ENCODE data around the gene BCAS1. TPM values are rescaled to one million over a fixed set of nuclear protein-coding genes. Genes with fewer than 3 reads are reported as not detected.

BCAS1 gene
- total RNA-seq, 4 donors from 2014 or later, result 0.29 to 0.83 TPM; not detected in 2

- Histone ChIP-seq H3K27me3 (no peaks in the 10 kb centered on the region), H3K4me1 (no peaks in the 10 kb centered on the region), H3K9me3 (no peaks in the 10 kb centered on the region), H3K36me3 (no peaks in the 10 kb centered on the region), H3K27ac (no peak overlapping the region), H3K4me3 (no peak overlapping the region)
- no peak for DNase-seq
- TF ChIP-seq CTCF (IDR thresholded peaks at IDR 0.05) (no peak), POLR2A (IDR thresholded peaks at IDR 0.05) (no peak)
- intact Hi-C loops (cut with DNase I; ENCODE audit: low total_unique reads), result no loop called here
These were observed 33.6 kb upstream of the BCAS1 start for GRCh38 chr20:54103762-54104600.

GRCh38 chr20:54103067-54103761 is 32.8 kb upstream of the BCAS1 start:
- no peaks in the 10 kb centered on the region for H3K27me3 ChIP-seq
- intact Hi-C loops (cut with DNase I; ENCODE audit: low total_unique reads), result no loop called here
- H3K9me3 ChIP-seq, result no peaks in the 10 kb centered on the region
- no peak overlapping the region for H3K27ac ChIP-seq
- DNase-seq, result peak; percentile 53 to 61
- TF ChIP-seq CTCF (IDR thresholded peaks at IDR 0.05) (peak; percentile 36 to 69 (median 49)), POLR2A (IDR thresholded peaks at IDR 0.05) (no peak)
- no peaks in the 10 kb centered on the region for H3K36me3 ChIP-seq
- H3K4me1 ChIP-seq, result no peaks in the 10 kb centered on the region
- H3K4me3 ChIP-seq, result no peak overlapping the region

GRCh38 chr20:54102543-54102942 is 32.1 kb upstream of the BCAS1 start:
- H3K4me1 ChIP-seq, result no peaks in the 10 kb centered on the region
- no peaks in the 10 kb centered on the region for H3K9me3 ChIP-seq
- no peak overlapping the region for H3K27ac ChIP-seq
- no peak overlapping the region for H3K4me3 ChIP-seq
- intact Hi-C loops (cut with DNase I; ENCODE audit: low total_unique reads), result no loop called here
- DNase-seq, result no peak
- no peaks in the 10 kb centered on the region for H3K36me3 ChIP-seq
- no peaks in the 10 kb centered on the region for H3K27me3 ChIP-seq
- TF ChIP-seq POLR2A (IDR thresholded peaks at IDR 0.05) (no peak), CTCF (IDR thresholded peaks at IDR 0.05) (no peak)

DNA sequence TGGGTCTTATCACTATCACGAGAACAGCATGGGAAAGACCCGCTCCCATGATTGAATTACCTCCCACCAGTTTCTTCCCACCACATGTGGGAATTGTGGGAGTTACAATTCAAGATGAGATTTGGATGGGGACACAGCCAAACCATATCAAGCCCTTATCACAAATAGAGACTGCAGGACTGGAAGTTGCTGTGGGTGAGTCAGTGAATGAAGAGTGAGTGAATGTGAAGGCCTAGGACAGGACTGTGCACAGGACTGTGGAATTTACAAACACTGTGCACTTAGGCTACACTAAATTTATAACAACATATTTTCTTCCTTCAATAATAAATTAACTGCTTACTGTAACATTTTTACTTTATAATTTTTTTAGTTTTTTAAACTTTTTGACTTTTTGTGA is 30.2 kb upstream of the BCAS1 start:
- no peak for DNase-seq
- Histone ChIP-seq H3K36me3 (no peaks in the 10 kb centered on the region), H3K9me3 (no peaks in the 10 kb centered on the region), H3K27ac (no peak overlapping the region), H3K4me3 (no peak overlapping the region), H3K27me3 (no peaks in the 10 kb centered on the region), H3K4me1 (no peaks in the 10 kb centered on the region)
- TF ChIP-seq POLR2A (IDR thresholded peaks at IDR 0.05), result no peak
- TF ChIP-seq CTCF (IDR thresholded peaks at IDR 0.05), result no peak
- intact Hi-C loops (cut with DNase I; ENCODE audit: low total_unique reads), result no loop called here

DNA sequence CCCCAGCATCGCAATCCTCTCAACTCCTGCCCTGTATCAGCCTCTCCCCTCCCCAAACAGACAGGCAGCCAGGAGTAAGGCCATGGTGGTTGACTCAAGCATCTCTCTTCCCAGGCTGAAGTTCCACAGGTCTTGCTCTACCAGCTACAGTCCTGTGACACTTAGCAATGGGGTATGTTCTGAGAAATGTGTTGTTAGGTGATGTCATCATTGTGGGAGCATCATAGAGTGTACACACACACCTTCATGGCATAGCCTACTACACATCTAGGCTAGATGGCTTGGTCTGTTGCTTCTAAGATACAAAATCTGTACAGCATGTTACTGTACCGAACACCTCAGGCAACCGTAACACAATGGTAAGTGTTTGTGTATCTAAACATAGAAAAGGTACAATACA is 29.5 kb upstream of the BCAS1 start:
- no peak for DNase-seq
- Histone ChIP-seq H3K4me1 (no peaks in the 10 kb centered on the region), H3K4me3 (no peak overlapping the region), H3K36me3 (no peaks in the 10 kb centered on the region), H3K9me3 (no peaks in the 10 kb centered on the region), H3K27ac (no peak overlapping the region), H3K27me3 (no peaks in the 10 kb centered on the region)
- TF ChIP-seq POLR2A (IDR thresholded peaks at IDR 0.05) (no peak), CTCF (IDR thresholded peaks at IDR 0.05) (no peak)
- intact Hi-C loops (cut with DNase I; ENCODE audit: low total_unique reads), result loop anchor here (5.0 to 10.0 kb wide), 2 partner anchors 105 to 547 kb away; partner anchors contain the start of gene PFDN4
